ENCODE results near the gene ARPC5L. TPM values are rescaled to one million over a fixed set of nuclear protein-coding genes. Genes with fewer than 3 reads are reported as not detected.
"Not testable (repeated sequence)": the region's sequence is repeated elsewhere in the genome, so short reads cannot be mapped to it uniquely, and the experiment has no call there.

ARPC5L gene
- total RNA-seq, 1 experiment from 2014 or later = 84.4 TPM

DNA sequence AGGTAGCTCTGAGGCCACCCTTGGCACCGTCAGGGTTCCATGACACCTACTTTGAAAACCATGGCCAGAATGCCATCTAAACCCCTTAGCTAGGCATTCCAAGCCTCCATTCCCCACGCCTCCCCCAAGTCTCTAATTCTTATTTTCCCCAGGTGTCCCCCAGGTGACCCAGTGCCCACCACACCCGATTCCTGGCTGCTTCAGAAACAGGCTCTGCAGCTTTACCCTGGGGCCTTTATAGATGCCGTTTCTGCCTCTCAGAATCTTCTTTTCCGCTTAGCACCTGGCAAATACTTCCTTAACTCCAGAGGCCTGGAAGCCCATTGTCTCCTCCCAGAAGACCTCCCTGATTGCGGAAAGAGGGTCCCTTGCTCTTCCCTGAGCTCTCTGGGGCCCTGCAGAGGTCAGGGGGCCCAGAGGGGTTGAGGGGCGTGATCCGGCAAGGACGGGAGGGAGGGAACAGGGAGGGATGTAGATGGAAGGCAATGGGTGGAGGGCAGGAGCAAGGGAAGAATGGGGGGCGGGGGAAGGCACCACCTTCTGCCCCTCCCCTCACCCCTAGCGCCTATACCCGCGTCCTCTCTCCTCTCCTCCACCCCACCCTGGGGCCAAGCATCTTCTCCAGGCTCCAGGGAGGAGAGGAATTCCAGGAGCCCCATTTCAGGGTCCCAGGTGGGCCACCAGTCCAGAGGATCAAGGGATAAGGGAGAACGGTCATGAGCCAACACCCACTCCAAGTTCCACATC, 20.7 kb upstream of the ARPC5L start:
- DNase-seq = peak in 1 of 2 experiments; percentile 37
- TF ChIP-seq, protein P1, sequence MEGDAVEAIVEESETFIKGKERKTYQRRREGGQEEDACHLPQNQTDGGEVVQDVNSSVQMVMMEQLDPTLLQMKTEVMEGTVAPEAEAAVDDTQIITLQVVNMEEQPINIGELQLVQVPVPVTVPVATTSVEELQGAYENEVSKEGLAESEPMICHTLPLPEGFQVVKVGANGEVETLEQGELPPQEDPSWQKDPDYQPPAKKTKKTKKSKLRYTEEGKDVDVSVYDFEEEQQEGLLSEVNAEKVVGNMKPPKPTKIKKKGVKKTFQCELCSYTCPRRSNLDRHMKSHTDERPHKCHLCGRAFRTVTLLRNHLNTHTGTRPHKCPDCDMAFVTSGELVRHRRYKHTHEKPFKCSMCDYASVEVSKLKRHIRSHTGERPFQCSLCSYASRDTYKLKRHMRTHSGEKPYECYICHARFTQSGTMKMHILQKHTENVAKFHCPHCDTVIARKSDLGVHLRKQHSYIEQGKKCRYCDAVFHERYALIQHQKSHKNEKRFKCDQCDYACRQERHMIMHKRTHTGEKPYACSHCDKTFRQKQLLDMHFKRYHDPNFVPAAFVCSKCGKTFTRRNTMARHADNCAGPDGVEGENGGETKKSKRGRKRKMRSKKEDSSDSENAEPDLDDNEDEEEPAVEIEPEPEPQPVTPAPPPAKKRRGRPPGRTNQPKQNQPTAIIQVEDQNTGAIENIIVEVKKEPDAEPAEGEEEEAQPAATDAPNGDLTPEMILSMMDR (conservative IDR thresholded peaks at IDR 0.05) = no peak
- no peak for TF ChIP-seq EZH2 (IDR thresholded peaks at IDR 0.05; ENCODE audit: low read depth)
- no peak overlapping the region for H2AFZ ChIP-seq
- ChIA-PET POLR2A (ENCODE audit: unreplicated experiment) (no interaction called here), CTCF (interaction anchor here (0.7 to 2.0 kb wide), 5 partner anchors 11 to 67 kb away, joined by 3 to 13 read pairs (median 4); partner anchors contain the start of gene WDR38)
- no peaks in the 10 kb centered on the region for H3K79me2 ChIP-seq (ENCODE audit: low read depth)
- H3K9me2 ChIP-seq (ENCODE audit: insufficient read depth) = no peaks in the 10 kb centered on the region
- H3K4me2 ChIP-seq = peak overlapping the region; percentile 41; the same call in 1 of the 2 replicates
- H3K4me1 ChIP-seq (replicated peaks; ENCODE audit: insufficient read depth) = peaks cover 9% of the 10 kb centered on the region
- no peak overlapping the region for H3K4me3 ChIP-seq
- H4K20me1 ChIP-seq (ENCODE audit: insufficient read depth) = no peaks in the 10 kb centered on the region
- no peaks in the 10 kb centered on the region for H3K27me3 ChIP-seq (ENCODE audit: insufficient read depth, low read depth)
- no peaks in the 10 kb centered on the region for H3K9me3 ChIP-seq (ENCODE audit: insufficient read depth, low read depth)
- intact Hi-C loops (cut with micrococcal nuclease; ENCODE audit: unreplicated experiment) = no loop called here
- H3K27ac ChIP-seq = no peak overlapping the region
- no peaks in the 10 kb centered on the region for H3K36me3 ChIP-seq (ENCODE audit: low read depth)
- no peaks in the 10 kb centered on the region; the same call in 1 of the 2 replicates for H3F3A ChIP-seq (ENCODE audit: insufficient read depth, low read depth)
- BruUV-seq (replicated peaks) = no TSS peak

DNA sequence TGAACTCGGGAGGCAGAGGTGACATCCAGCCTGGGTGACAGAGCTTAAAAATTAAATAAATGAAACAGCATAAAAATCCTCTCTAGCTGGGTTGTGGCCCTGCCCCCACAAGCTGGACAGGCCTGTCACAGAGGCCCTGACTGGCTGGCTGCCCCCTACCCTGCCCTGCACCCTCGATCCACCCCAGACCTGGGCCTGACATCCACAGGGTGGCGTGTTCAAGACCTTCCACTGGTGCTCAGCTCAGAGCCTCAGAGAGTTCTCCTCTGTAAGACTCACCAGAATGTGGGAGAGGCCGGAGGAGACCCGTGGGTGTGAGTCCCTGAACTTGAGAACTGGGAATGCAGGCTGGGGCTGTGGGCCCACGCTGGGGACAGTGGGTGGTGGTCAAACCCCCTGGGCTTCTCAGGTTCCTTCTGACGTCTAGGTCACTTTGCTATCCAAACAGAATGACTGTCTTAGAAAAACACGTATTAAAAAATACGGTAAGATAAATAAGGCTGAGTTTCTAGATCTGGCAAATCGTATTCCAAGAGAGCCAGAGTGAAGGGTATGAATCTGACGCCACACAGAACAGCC, 18.4 kb upstream of the ARPC5L start:
- Histone ChIP-seq H3K36me3 (ENCODE audit: low read depth) (no peaks in the 10 kb centered on the region), H3K4me1 (replicated peaks; ENCODE audit: insufficient read depth) (peaks cover 9% of the 10 kb centered on the region), H4K20me1 (ENCODE audit: insufficient read depth) (no peaks in the 10 kb centered on the region), H2AFZ (no peak overlapping the region), H3K27ac (no peak overlapping the region), H3K9me3 (ENCODE audit: insufficient read depth, low read depth) (no peaks in the 10 kb centered on the region), H3K4me2 (no peak overlapping the region), H3K79me2 (ENCODE audit: low read depth) (no peaks in the 10 kb centered on the region), H3K9me2 (ENCODE audit: insufficient read depth) (no peaks in the 10 kb centered on the region), H3K27me3 (ENCODE audit: insufficient read depth, low read depth) (no peaks in the 10 kb centered on the region), H3F3A (ENCODE audit: insufficient read depth, low read depth) (no peaks in the 10 kb centered on the region; the same call in 1 of the 2 replicates), H3K4me3 (no peak overlapping the region)
- no TSS peak for BruUV-seq (replicated peaks)
- intact Hi-C loops (cut with micrococcal nuclease; ENCODE audit: unreplicated experiment) = no loop called here
- POLR2A ChIA-PET (ENCODE audit: unreplicated experiment) = no interaction called here
- CTCF ChIA-PET = interaction anchor here (0.6 kb wide), 1 partner anchor 801 kb away, joined by 3 read pairs; no protein-coding TSS in a partner anchor
- no peak for DNase-seq
- no peak for TF ChIP-seq EZH2 (IDR thresholded peaks at IDR 0.05; ENCODE audit: low read depth)
- TF ChIP-seq, protein P1 (conservative IDR thresholded peaks at IDR 0.05) = no peak

DNA sequence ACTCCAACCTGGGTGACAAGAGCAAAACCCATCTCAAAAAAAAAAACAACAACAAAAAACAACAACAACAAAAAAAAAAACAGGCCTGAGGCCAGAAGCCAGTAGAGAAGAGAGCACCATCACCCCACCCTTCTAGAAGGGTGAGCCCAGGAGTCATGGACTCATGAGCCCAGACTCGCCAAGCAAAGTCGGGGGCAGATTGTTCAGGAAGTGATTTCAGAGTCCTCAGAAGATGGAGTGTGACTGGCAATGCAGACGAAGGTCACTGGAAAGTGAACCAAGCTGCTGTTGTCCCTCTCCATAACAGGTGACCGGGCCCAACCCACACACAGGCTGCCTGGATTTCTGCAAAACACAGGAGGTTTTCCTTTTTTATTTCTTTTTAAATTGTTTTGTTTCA, 17.6 kb upstream of the ARPC5L start:
- intact Hi-C loops (cut with micrococcal nuclease; ENCODE audit: unreplicated experiment) = no loop called here
- POLR2A ChIA-PET (ENCODE audit: unreplicated experiment) = no interaction called here
- no peak overlapping the region for H2AFZ ChIP-seq
- no peaks in the 10 kb centered on the region for H3K9me2 ChIP-seq (ENCODE audit: insufficient read depth)
- no peak overlapping the region for H3K4me2 ChIP-seq
- DNase-seq = no peak
- H4K20me1 ChIP-seq (ENCODE audit: insufficient read depth) = no peaks in the 10 kb centered on the region
- CTCF ChIA-PET = no interaction called here
- no peaks in the 10 kb centered on the region for H3K36me3 ChIP-seq (ENCODE audit: low read depth)
- H3K4me3 ChIP-seq = no peak overlapping the region
- no peaks in the 10 kb centered on the region for H3K79me2 ChIP-seq (ENCODE audit: low read depth)
- peaks cover 9% of the 10 kb centered on the region for H3K4me1 ChIP-seq (replicated peaks; ENCODE audit: insufficient read depth)
- H3K27me3 ChIP-seq (ENCODE audit: insufficient read depth, low read depth) = no peaks in the 10 kb centered on the region
- no TSS peak for BruUV-seq (replicated peaks)
- H3F3A ChIP-seq (ENCODE audit: insufficient read depth, low read depth) = no peaks in the 10 kb centered on the region; the same call in 1 of the 2 replicates
- no peak for TF ChIP-seq EZH2 (IDR thresholded peaks at IDR 0.05; ENCODE audit: low read depth)
- TF ChIP-seq, protein P1 (conservative IDR thresholded peaks at IDR 0.05) = no peak
- no peak overlapping the region for H3K27ac ChIP-seq
- H3K9me3 ChIP-seq (ENCODE audit: insufficient read depth, low read depth) = no peaks in the 10 kb centered on the region

DNA sequence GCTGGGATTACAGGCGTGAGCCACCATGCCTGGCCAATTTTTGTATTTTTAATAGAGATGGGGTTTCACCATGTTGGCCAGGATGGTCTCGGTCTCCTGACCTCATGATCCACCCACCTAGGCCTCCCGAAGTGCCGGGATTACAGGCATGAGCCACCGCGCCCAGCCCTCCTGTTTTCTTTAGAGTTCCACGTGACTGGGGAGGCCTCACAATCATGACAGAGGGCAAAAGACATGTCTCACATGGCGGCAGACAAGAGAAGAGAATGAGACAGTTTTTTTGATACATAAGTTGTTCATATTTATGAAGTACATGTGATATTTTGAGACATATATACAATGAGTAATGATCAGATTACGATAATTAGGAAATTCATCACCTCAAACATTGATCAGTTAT, 15.5 kb upstream of the ARPC5L start:
- POLR2A ChIA-PET (ENCODE audit: unreplicated experiment) = interaction anchor here (0.7 kb wide), 2 partner anchors 28 to 67 kb away, joined by 4 to 11 read pairs; no protein-coding TSS in a partner anchor
- BruUV-seq (replicated peaks); H2AFZ ChIP-seq; H3K4me2 ChIP-seq; H3K4me3 ChIP-seq; H4K20me1 ChIP-seq (ENCODE audit: insufficient read depth); H3K27me3 ChIP-seq (ENCODE audit: insufficient read depth, low read depth); H3K79me2 ChIP-seq (ENCODE audit: low read depth); H3K4me1 ChIP-seq (replicated peaks; ENCODE audit: insufficient read depth); H3K9me2 ChIP-seq (ENCODE audit: insufficient read depth); H3F3A ChIP-seq (ENCODE audit: insufficient read depth, low read depth); DNase-seq; H3K36me3 ChIP-seq (ENCODE audit: low read depth); H3K27ac ChIP-seq; H3K9me3 ChIP-seq (ENCODE audit: insufficient read depth, low read depth); intact Hi-C loops (cut with micrococcal nuclease; ENCODE audit: unreplicated experiment): not testable (repeated sequence)
- CTCF ChIA-PET = interaction anchor here (1.1 kb wide), 1 partner anchor 49 kb away, joined by 3 read pairs; no protein-coding TSS in a partner anchor

Data from PC-9 (cell line).